Activated CD8-positive, alpha-beta memory T cell treated with anti-CD3 and anti-CD28 coated beads, Interleukin-2, amount 10 ng/mL, durations not matched to agents 7 days and 5 days (primary cell): ENCODE data around the gene ALDH3B1. TPM values are rescaled to one million over a fixed set of nuclear protein-coding genes. Genes with fewer than 3 reads are reported as not detected.

Experiments
- ATAC-seq: fragments of 150-1000 bp; cut with Tn5 transposase; one replicate; pipeline ENCODE4 v1.10.0; 2021; ENCODE audit warnings: moderate library complexity
- CTCF ChIA-PET: fragments of 350-600 bp; sonication (Branson Sonifier 250); formaldehyde crosslinking; loops from one replicate; lab custom pipeline; 2021; ENCODE audit warnings: antibody characterized with exemption; lab: Charles Lee
- DNase-seq: peaks from one replicate; pipeline ENCODE4 v3.0.0-alpha.2; 2020
- H3K27ac Mint-ChIP-seq: one replicate; pipeline ENCODE4 v1.8.0; 2021; ENCODE audit warnings: mild to moderate bottlenecking, mixed read lengths
- H3K27me3 Mint-ChIP-seq: one replicate; pipeline ENCODE4 v1.8.0; 2021; ENCODE audit warnings: mixed read lengths
- H3K36me3 Mint-ChIP-seq: one replicate; pipeline ENCODE4 v1.8.0; 2021; ENCODE audit warnings: mild to moderate bottlenecking, mixed read lengths
- H3K4me1 Mint-ChIP-seq: one replicate; pipeline ENCODE4 v1.8.0; 2021; ENCODE audit warnings: mixed read lengths
- H3K4me3 Mint-ChIP-seq: one replicate; pipeline ENCODE4 v1.8.0; 2021; ENCODE audit warnings: mild to moderate bottlenecking, moderate library complexity, mixed read lengths
- H3K9me3 Mint-ChIP-seq: one replicate; pipeline ENCODE4 v1.8.0; 2022; ENCODE audit warnings: low read depth, mixed read lengths
- microRNA-seq: library from miRNA; unstranded; fragments of <30 nt; microRNA quantifications from one replicate; pipeline ENCODE4 v1.2.0, GENCODE V29; 2022
- total RNA-seq, 2 experiments: library from RNA; stranded (reverse); gene quantifications; one replicate each; pipeline ENCODE4 v1.2.3, GENCODE V29; 2021

ALDH3B1 gene
- total RNA-seq, 2 experiments from 2014 or later = not detected

DNA sequence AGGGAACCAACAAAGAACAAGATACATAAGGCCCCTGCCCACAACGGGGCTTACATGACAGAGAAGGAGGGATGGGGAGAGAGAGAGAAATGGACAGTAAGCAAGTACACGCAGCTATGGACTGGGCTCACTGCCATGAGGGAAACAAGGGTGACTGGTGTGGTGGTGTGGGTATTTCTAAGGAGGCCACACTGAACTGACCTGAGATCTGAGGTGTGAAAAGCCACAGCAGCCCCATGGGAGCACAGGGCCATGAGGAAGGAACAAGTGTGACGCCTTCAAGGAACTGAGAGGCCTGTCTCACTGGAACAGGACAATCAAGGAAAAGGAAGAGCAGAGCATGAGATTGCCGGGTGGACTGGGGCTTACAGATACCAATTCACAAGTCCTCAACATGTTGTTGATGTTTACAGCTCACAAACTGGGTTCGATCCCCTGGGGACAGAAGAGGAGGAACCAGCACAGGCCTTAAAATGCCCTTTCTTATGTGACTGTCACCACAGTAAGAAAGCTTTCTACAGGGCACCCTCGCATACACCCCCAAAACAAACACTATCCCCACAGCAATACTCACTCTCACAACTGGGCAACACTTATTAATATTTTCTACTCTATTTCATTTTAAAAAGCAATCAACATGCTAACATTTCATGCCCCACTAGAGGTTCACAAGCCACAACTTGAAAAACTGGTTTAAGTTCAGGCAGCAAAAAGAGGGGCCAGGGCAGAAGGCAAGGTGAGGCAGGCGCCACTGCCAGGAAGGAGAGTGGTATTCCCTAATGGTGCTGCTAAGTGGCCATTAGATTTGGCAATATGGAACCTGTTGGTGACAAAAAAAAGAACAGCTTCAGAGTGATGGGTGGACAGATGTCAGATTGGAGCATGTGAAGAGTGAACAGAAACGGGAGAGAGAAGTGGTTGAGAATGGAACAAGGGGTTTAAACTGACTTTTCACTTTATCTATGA lies 67.8 kb downstream of the ALDH3B1 start:
- Mint-ChIP-seq H3K9me3 (no peaks in the 10 kb centered on the region), H3K4me3 (no peak overlapping the region), H3K27ac (no peak overlapping the region), H3K27me3 (no peaks in the 10 kb centered on the region), H3K4me1 (no peaks in the 10 kb centered on the region), H3K36me3 (no peaks in the 10 kb centered on the region)
- CTCF ChIA-PET = interaction anchor here (1.2 kb wide), 1 partner anchor 10 kb away, joined by 3 read pairs; no protein-coding TSS in a partner anchor
- no peak for ATAC-seq
- DNase-seq = no peak

Small RNA genes within 50 kb of the gene (microRNA-seq; reads per million reads assigned to microRNA genes)
- gene MIR4691 (not detected), gene MIR6753 (not detected), gene MIR7113 (not detected)

Other genes with a start within 250 kb of the ALDH3B1 start
- gene UNC93B1, start 6.2 kb upstream of the ALDH3B1 start, total RNA-seq = 10 to 100 TPM; 20.0 to 48.9 TPM
- gene NDUFS8, start 20.4 kb downstream of the ALDH3B1 start, total RNA-seq = 100 to 1,000 TPM; 161 TPM
- 100 to 1,000 TPM; 235 to 311 TPM for gene TCIRG1, start 28.7 kb downstream of the ALDH3B1 start, total RNA-seq
- 10 to 100 TPM in 1 of 2 experiments, 1 to 10 TPM in 1; 5.3 to 12.9 TPM for gene CHKA, start 111.1 kb downstream of the ALDH3B1 start, total RNA-seq
- gene KMT5B, start 203.0 kb downstream of the ALDH3B1 start, total RNA-seq = 10 to 100 TPM; 15.1 to 20.3 TPM